Activated CD4-positive, alpha-beta T cell treated with anti-CD3 and anti-CD28 coated beads for 24 hours (primary cell): ENCODE measurements around the gene MCM9.
"Not testable (repeated sequence)": the region's sequence is repeated elsewhere in the genome, so short reads cannot be mapped to it uniquely, and the experiment has no call there.

Source experiments
- DNase-seq, 2 donors: peaks; one replicate each; pipeline ENCODE4 v3.0.0-alpha.2; 2020; ENCODE audit warnings: low read depth in 2 of 2

The MCM9 gene

DNA sequence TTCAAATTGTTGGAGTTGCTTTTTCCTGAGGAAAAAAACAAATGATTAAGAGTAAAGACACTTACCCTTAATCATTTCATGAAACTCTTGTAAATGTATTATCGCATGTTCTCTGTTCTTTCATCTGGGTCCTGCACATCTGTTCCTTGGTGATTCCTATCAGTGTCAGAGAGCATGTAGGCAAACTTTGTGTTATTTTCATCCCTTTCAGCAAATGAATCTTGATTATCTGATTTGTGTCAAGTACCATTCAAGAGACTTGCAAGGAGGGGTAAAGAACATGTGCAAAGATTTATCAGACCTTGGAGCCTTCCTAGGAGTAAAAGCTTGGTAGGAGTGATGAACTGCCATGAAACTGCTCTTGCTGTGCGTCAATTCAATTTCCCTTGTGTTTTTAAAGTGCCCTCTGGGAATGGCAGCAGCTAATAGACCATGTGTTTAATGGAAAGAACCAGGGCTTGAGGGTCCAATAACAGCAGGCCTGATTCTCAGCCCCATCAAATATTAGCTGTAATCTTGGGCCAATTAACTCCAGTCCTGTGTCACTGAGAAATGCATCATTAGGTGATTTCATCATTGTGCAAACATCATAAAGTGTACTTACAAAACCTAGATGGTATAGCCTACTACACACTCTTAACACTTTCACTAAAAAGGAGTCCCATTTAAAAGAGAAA, 164.7 kb downstream of the MCM9 start:
- no peak for DNase-seq

DNA sequence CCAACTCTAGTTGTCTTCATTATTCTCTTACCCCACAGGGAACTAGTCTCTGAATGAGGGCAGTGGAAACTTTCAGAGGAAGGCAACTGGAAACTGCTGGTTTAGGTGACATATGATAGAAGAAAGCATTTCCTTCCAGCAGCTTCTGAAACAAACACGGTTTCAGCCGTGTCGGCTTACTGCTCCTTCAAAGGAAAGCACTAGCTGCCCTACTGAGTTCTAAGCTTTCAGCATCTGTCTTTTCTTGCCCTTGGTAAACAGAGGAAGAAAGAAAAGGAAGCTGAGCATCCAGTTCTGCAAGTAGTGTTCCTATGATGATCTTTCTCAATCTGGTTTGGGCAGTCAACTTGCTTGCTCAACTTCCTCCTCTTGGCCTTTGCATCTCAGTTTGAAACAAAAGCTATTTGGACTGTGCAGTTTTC, 166.0 kb downstream of the MCM9 start:
- peak in 1 of 2 donors; percentile 13 for DNase-seq

DNA sequence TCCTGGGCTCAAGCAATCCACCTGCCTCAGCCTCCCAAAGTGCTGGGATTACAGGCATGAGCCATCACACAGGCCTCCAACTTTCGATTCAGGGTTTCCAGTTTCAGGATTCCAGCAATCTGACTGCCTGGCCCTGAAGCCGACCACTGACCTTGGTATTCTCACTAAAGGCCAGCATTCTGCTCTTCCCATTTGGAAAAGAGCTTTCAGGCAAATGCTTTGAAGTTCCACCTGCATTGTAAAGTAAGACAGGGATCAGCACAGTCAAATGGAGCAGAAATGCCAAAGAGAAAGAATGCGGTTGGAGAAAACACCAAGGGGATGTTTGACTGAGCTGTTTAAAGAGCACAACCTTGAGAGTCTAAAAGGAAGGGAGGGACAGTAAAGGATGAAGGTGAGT, 166.5 kb downstream of the MCM9 start:
- DNase-seq = no peak

DNA sequence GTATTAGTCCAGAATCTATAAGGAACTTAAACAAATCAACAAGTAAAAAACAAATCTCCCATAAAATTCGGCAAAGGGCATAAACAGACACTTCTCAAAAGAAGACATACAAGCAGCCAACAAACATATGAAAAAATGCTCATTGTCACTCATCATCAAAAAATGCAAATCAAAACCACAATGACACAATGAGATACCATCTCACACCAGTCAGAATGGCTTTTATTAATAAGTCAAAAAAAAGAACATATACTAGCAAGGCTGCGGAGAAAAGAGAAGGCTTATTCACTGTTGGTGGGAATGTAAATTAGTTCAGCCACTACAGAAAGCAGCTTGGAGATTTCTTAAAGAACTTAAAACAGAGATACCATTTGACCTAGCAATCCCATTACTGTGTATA, 169.6 kb downstream of the MCM9 start:
- DNase-seq = not testable (repeated sequence)

DNA sequence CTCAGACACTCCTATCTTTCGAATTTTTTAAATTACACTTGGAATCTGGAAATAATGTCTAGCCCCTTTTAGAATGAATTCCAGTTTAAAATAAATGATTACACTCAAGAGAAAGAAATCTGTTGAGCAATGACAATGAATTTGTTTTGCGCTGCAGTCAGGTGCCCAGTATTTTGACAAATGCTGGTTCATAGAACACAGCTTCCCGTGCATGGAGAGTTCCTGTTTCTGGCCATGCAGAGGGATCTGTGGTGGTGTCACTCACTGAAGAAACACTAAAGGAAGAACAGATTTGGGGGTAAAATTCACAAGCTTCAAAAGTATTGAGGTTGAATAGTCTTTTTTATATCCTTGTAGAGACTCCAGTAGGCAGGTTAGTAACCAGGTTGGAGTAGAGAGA, 170.2 kb downstream of the MCM9 start:
- DNase-seq = no peak
